Renal cortex interstitium (tissue), 11 donors: ENCODE data around the gene MYO10. TPM values are rescaled to one million over a fixed set of nuclear protein-coding genes. Genes with fewer than 3 reads are reported as not detected.

Experiments used
- DNase-seq, 11 donors: peaks; one replicate each; pipeline ENCODE4 v3.0.0-alpha.2; 2013; ENCODE audit warnings: low read depth in 9 of 11, low spot score in 4 of 11; ENCODE audit errors: extremely low read depth in 1 of 11
- polyA plus RNA-seq, 3 donors: library from polyadenylated mRNA; unstranded; fragments of 120-200 nt; gene quantifications; one replicate each; pipeline ENCODE4 v1.2.1, GENCODE V29; 2013; ENCODE audit not compliant: insufficient read length in 3 of 3

Gene MYO10
- polyA plus RNA-seq, 3 donors: 42.1 to 61.3 (median 45.7) TPM

DNA sequence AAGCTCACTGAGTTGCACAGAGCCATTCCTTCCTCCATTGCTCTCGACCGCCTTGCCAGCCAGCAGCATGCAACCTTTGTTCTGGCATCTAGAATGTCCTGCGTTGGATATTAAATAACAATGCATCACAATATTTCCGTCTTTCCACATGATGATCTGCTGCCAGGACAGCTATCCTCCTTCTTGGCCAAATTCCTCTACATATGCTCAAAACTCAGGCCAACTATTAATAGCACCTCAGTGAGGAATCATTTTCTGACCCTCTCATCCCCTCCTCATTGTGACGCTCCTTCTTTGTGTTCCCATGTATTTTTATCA lies 128.6 kb downstream of the MYO10 start:
- DNase-seq: no peak

DNA sequence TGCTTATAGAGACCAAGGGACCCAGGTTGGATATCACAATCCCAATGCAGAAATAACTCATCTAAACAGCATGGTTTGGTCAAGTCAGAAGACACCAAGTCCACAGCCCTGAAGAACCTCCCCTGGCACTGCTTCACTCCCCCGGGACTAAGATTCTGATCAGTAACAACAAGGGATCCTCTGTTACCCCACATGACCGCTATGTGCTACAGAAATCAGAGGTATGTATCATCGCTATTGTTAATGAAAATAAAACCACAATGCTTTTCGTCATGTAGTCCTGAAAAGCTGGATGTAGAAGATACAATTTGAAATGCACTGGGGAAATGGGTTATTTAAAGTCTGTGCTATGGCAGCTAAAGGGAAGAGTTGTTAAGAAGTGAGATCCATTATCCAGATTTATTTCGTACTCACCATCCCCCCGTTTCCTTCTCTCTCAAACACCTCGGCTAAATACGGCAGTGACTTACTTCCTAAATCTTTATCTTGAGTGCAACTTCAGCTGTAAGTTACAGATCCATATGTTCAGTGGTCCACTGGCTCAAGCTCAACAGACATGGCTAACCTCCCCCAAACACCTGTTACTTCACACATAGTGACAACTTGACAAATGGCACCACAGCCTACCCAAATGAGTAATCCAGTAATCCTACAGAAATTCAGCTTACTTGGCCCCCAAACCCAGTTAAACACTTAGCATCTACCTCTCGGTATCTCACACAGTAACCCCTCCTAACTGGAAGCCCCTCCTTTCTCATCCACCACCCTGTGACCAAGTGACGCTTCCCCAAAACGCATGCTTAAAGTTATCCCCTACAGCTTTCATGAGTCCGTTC lies 129.2 kb downstream of the MYO10 start:
- no peak for DNase-seq

DNA sequence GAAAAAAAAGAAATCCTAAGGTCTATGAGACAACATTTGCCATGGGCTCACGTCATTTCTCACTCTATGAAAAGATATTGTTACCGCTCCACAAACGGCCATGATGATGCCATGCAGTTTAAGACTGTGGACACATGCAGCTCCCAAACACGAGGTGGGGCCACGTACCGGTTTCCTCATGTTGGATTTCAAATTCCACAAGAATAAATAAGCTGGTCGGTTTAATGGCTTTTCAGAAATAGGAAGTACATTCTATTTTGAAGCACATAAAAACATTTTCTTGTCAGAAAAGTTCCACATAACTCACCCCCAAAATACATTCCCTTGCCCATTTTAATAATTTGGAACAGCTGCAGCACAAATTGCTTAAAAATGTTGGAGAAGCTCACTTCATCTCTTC lies 130.6 kb downstream of the MYO10 start:
- DNase-seq: no peak

DNA sequence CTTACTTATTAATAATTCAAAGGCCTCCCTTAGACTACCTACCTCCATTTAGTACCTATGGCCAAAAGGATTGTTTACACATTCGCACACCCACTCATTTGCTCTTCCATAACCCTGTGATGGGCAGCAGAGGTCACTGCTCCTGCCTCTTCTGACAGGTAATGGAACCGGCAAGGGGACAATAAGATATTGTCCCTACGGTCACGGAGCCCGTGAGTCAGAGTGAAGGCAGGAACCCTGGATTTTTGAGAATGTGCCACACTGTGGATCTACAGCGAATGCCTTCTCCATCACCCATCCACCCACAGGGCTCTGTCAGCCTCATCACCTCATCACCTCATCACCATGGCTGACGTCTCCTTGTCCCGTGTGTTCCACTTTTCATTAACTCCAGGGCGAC lies 132.3 kb downstream of the MYO10 start:
- DNase-seq: no peak

DNA sequence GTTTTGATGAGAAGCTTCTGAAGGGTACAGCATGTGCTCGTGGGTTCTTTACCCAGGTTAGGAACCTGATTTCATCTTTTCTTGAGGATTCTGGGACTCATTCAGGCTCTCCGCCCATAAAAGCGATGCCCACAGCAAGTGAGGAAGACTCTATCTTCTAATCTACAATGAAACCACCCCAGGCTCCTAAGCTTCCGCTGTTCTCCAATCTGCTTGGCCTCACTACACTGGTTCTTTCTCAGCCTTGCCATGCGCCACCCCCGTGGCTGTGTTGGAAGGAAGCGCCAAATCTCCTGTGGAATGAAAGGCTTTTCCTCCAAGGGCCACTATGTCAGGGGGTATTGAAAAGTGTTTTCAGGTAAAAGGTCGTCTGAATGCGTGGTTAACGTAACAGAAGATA lies 135.6 kb downstream of the MYO10 start:
- DNase-seq: no peak

DNA sequence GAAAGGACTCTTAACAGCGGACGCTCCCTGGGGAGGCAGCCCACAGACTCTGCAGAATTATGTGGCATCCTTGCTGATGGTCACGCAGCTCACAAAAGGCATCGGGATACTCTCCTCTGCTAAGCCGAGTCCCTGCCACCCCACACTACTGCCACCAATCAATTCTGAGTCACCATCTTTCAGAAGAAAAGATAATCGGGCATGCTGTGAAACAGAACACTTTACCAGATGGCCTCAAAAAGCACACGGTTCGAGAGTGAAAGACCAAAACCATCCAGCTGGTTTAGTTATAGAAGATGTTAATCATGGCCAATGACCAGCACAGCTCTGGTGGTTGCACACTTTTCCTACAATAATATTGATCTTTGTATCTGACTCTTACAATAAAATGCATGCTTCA lies 136.3 kb downstream of the MYO10 start:
- DNase-seq: no peak

DNA sequence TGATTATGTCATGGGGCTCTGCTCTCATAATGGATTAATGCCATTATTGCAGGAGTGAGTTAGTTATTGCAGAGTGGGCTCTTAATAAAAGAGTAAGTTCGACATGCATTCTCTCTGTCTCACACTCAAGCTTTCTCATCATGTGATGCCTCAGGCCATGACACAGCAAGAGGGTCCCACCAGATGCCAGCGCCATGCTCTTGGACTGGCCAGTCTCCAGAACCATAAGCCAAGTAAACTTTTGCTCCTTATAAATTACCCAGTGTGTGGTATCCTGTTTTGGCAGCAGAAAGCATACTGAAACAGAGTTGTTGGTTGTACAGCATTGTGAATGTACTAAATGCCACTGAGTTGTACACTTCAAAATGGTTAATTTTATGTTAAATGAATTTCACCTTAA lies 138.1 kb downstream of the MYO10 start:
- DNase-seq: no peak

DNA sequence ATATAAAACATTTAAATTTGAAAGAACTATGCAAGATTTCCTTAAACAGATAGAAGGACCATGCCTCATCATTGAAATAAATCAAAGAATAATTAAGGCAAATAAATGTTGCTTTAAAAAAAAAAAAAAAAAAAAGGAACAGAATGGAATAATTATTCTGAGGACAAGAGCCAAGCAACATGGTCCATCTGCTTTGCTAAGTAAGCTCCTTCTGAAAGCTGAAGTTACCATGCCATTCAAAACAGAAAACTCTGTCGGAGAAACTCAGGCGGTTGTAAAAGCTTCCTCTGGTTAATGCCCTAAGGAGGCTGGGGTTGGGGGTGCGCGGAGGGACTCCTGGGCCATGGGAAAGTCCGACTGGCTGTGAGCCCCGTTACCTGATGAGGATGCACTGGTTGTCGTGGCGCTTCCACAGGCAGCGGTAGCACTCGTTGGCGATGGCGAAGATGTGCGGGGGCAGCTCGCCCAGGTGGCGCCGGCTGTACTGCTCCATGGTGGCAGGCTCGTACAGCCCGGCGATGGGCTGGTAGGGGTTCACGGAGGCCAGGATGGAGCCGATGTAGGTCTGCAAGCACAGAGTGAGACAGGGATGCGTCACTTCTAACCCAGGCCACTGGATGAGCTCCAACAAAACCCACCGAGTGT lies 141.7 kb downstream of the MYO10 start:
- DNase-seq: no peak

DNA sequence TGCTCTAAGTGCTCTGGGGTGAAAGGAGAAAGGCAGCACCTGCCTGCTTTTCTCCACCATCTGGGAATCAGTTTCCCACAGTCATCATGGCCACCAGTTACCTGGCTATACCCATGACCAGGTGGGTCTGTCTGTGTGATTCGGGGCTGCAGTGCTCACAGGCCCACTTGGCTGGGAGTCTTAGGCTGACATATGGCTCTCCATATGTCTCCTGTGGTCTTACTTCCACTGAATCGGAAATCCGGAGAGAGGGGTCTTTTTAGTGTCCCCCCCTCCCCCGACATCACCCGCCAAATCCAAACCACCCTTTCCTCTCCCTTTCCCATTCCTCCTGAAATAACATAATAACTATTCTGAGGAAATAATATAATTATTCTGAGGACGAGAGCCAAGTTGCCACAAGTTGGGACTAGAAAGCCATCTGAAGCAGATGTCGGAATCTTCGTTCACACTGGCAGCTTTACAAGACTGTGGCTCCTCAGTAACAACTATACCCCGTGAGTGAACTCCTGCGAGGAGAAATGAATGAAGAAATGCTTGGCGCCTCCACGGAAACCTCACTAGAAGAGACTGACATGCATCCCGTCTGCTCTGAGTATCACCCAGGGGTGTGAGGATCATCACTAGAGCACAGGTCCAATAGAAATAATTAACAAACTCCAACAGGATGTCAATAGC lies 143.4 kb downstream of the MYO10 start:
- no peak for DNase-seq

DNA sequence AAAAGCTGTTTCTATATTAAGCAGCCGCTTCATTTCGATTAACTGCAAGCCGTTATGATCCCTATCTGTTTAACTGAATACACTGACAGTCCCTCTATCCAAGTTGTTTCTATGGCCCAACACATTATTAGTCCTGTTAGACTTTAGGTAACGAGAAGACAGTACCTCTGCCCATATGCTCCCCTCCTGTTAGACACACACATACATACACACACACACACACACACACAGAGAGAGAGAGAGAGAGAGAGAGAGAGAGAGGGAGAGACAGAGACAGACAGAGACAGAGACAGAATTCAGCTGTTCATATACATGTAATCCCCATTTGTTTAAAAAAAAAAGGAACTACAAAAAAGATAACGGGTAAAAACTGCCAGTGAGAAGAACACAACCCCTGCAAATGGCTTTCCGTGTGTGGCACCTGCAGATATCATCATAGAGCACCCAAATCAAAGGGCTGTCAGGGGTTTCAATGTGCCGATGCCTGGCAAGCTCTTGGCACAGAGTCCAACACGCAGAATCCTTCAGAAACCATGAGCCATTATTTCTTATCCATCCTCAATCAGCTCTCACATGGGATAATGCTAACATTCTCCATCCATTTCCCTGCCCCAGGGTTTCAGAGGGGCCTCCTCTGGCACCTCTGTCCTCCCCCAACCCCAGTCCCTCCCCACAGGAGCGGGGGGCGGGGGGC lies 144.0 kb downstream of the MYO10 start:
- no peak for DNase-seq

DNA sequence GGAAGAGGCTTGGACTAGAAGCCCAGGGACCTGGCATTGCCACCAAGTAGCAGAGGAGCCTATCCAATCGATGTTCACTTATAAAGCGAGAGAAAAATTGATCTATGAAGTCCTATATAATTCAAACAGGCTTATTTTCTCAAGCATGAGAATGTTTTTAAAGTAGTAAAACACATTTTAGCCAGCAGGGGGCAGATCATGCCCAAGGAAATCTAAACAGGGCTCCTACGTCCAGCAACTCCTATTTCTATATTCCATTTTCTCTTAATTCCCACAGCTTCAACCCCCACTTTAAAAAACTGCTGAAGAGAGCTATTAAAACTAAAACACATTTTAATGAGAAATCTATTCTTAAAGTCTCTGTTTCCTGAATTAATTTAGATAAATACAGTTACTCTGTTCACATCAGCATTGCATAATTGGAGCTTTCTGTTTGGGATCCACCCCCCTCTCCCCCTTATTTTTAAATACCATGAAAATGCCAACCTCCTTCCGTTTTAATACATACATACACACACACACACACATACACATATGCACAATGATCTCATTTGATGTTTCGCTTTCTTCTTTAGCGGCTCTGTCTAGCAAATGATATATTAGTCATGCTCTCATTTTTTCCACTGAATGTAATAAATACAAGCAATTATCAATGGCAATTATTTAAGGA lies 144.9 kb downstream of the MYO10 start:
- peak in 9 of 11 donors; percentile 39 to 64 (median 46) for DNase-seq

DNA sequence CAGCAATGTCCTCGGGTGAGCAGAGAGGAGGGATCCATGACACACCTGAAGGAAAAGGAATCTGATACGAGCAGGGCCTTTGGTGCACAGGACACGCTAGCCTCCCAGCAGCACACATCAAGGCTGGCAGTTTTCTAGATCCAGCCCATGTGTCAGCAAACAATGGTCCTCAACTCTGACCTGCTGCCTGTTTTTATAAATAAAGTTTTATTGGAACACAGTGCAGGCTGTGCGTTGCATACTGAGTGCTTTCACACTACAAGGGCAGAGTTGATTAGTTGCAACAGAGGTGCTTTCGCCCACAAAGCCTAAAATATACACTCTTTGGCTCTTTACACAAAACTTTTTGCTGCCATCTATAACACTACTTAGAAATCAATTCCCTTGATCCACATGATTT lies 147.1 kb downstream of the MYO10 start:
- no peak for DNase-seq

DNA sequence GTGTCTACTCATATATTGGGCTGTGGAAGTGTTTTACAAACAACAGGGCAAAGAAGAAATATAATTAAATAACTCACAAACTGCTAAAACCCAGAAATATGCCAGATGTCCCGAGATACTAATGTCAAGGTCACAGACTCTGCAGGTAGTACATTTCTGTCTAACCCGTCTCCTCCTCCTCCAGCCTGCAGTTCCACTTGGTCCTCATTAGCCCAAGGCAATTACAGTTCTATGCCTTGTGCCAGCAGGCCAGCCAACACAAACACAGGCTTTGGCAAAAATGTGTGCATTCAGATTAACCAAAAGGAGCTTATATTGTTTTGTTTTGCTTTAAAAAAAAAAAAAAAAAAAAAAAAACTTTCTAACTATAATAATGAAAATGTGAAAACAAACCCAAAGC lies 148.8 kb downstream of the MYO10 start:
- DNase-seq: no peak

DNA sequence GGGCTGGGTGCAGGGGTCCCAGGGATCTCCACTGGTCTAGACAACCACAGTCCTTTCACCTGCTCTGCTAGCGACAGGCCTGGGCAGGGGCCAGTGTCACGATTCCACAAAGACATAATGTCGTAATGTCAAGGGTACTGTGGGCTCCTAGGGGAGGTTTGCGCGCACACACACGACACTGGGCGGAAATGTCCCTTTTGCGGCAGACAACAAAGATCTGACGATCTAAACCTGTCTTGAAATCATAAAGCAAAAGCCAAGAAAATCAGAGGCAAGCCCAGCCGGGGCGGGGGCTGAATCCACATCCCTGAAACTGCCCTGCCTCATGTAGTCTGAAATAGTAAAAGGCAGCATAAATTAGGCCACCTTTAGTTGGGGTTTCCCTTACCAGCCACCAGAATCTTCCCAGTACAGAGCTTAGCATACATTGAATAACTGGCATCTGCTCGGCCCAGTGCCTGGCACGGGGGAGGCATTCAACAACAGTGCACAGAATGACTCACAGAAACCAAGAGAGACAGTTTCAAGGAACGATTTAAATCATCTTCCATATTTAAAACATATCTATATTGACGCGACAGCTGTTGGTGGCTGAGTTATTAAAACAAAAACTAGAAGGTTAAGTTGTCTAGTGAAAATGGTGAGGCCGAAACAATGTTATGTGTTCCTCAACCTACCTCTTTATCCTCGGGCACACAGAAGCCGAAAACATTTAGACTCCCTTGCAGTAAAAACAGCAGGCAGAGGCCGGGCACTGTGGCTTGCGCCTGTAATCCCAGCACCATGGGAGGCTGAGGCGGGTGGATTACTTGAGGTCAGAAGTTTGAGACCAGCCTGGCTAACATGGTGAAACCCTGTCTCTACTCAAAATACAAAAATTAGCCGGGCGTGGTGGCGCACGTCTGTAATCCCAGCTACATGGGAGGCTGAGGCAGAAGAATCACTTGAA lies 151.0 kb downstream of the MYO10 start:
- no peak for DNase-seq

DNA sequence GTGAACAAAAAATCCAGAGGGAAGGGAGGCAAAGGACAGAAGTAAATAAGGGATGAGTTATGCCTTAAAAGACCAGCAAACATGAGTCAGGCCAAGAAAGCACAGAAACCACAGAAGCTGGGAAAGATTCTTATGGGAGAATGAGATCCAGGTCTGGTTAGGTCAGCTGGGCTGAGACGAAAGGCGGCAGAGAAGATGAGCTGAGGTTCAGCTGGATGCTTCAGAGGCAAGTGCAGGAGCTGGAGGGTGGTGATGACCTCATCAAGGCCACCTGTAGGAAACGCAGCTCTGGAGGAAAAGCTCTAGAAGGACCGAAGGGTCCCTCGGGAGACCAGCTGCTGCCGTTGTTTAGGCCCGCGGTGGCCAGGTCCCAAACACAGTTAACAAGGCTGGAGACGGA lies 152.0 kb downstream of the MYO10 start:
- no peak for DNase-seq

DNA sequence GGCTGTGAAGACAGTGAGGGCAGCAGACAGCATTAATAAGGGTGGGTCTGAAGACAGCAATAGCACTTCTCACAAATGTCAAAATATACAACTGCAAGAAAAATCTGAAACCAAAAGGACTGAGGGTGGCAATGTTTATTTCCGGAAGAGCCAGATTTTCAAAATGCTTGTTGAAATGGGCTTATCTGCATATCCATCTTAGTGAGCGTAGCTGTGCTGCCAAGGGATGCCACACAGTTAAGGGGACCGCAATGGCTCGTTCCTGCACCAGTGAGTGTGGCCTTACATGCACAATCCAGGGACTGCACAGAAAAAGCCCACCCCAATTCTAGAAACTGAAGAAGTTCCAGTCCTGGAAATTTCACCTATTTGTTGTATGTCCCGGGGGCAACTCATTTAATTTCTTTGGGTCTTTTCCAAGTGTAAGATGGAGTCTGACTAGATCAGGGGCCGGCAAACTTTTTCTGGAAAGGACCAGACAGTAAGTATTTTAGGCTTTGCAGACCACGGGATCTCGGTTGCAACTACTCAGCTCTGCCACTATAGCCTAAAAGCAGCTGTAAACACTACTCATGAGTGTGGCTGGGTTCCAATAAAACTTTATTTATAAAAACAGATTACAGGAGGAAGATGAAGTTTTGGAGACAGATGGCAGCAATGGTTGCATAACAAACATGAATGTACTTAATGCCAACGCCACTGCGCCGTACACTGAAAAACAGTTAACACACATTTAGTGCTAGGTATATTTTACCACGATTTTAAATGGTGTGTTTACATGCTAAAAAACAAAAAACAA lies 154.1 kb downstream of the MYO10 start:
- no peak for DNase-seq

DNA sequence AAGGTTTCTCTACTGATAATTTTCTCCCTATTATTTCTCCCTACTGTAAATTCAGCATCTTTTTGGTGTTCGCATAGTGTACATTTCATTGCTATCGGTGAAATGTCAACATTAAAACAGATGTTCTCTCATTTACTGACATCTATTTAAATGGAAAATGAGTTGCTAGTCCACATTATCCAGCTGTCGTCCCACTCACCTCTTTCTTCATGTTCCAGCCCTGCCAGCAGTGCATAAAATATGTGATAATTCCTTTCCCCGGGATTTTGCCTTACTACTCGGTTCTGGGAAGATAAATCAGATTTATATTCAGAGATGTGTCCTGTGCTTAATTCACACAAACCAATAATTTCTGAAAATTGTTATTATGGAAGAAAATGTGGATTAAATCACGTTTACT lies 155.8 kb downstream of the MYO10 start:
- DNase-seq: no peak

DNA sequence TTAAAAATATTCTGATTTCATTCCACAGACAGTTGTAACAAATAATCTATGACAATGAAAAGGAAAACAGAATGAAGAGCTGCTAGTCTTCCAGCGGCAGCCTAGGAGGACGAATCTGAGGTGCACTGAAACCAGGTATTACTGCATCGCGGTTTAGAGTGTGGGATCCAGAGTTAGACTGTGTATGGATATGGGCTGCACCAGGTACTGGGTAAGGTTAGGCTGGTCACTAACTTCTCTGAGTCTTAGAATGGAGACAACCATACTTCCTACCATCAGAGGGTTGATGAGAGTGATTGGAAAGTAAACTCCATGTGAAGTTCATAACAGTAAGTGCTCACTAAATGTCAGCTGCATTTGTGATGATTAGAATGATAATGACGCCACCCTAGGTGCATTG lies 158.7 kb downstream of the MYO10 start:
- no peak for DNase-seq
